ENCODE results near the gene BTBD2. TPM values are rescaled to one million over a fixed set of nuclear protein-coding genes. Genes with fewer than 3 reads are reported as not detected.
A peak's percentile ranks its signal among the peaks of the same experiment; 100 is the strongest.

The BTBD2 gene
- total RNA-seq, 1 donor from 2014 or later: 118 TPM

- TF ChIP-seq CTCF (conservative IDR thresholded peaks at IDR 0.05): no peak
- H3K27ac Mint-ChIP-seq: peak overlapping the region; percentile 96
- no peak for DNase-seq (ENCODE audit: extremely low spot score, unreplicated experiment)
- no peaks in the 10 kb centered on the region for H3K27me3 Mint-ChIP-seq
- H3K9me3 Mint-ChIP-seq: no peaks in the 10 kb centered on the region
- H3K4me1 Mint-ChIP-seq (ENCODE audit: unreplicated experiment): peaks cover 14% of the 10 kb centered on the region
- peak overlapping the region; percentile 94 for H3K4me3 Mint-ChIP-seq
- H3K36me3 Mint-ChIP-seq: no peaks in the 10 kb centered on the region
These were observed 46.8 kb upstream of the BTBD2 start for GRCh38 chr19:2062389-2062729.

- Mint-ChIP-seq H3K27ac (peak overlapping the region; percentile 96), H3K4me1 (ENCODE audit: unreplicated experiment) (peaks cover 14% of the 10 kb centered on the region), H3K36me3 (no peaks in the 10 kb centered on the region), H3K9me3 (no peaks in the 10 kb centered on the region), H3K4me3 (peak overlapping the region; percentile 94), H3K27me3 (no peaks in the 10 kb centered on the region)
- TF ChIP-seq CTCF (conservative IDR thresholded peaks at IDR 0.05): no peak
- DNase-seq (ENCODE audit: extremely low spot score, unreplicated experiment): peak; percentile 100
These were observed 46.2 kb upstream of the BTBD2 start for GRCh38 chr19:2061495-2062388.

- Mint-ChIP-seq H3K36me3 (no peaks in the 10 kb centered on the region), H3K9me3 (no peaks in the 10 kb centered on the region), H3K4me3 (peak overlapping the region; percentile 90), H3K4me1 (ENCODE audit: unreplicated experiment) (peaks cover 14% of the 10 kb centered on the region), H3K27ac (peak overlapping the region; percentile 98), H3K27me3 (no peaks in the 10 kb centered on the region)
- no peak for DNase-seq (ENCODE audit: extremely low spot score, unreplicated experiment)
- no peak for TF ChIP-seq CTCF (conservative IDR thresholded peaks at IDR 0.05)
These were observed 45.5 kb upstream of the BTBD2 start for GRCh38 chr19:2060884-2061494.

GRCh38 chr19:2059422-2060201 lies 44.1 kb upstream of the BTBD2 start:
- Mint-ChIP-seq H3K36me3 (no peaks in the 10 kb centered on the region), H3K9me3 (no peaks in the 10 kb centered on the region), H3K4me3 (peak overlapping the region; percentile 90), H3K27ac (peak overlapping the region; percentile 98), H3K27me3 (no peaks in the 10 kb centered on the region), H3K4me1 (ENCODE audit: unreplicated experiment) (peaks cover 18% of the 10 kb centered on the region)
- DNase-seq (ENCODE audit: extremely low spot score, unreplicated experiment): no peak
- TF ChIP-seq CTCF (conservative IDR thresholded peaks at IDR 0.05): no peak

GRCh38 chr19:2058570-2059421 lies 43.3 kb upstream of the BTBD2 start:
- no peak for TF ChIP-seq CTCF (conservative IDR thresholded peaks at IDR 0.05)
- no peaks in the 10 kb centered on the region for H3K36me3 Mint-ChIP-seq

More at GRCh38 chr19:2058570-2059421, 43.3 kb upstream of the BTBD2 start:
- no peaks in the 10 kb centered on the region for H3K27me3 Mint-ChIP-seq
- H3K4me1 Mint-ChIP-seq (ENCODE audit: unreplicated experiment): peaks cover 18% of the 10 kb centered on the region
- no peak for DNase-seq (ENCODE audit: extremely low spot score, unreplicated experiment)
- peak overlapping the region; percentile 70 for H3K27ac Mint-ChIP-seq
- peak overlapping the region; percentile 62 for H3K4me3 Mint-ChIP-seq
- H3K9me3 Mint-ChIP-seq: no peaks in the 10 kb centered on the region
